ENCODE results near the gene PTPN1.
"Not testable (repeated sequence)": the region's sequence is repeated elsewhere in the genome, so short reads cannot be mapped to it uniquely, and the experiment has no call there.

Gene PTPN1

DNA sequence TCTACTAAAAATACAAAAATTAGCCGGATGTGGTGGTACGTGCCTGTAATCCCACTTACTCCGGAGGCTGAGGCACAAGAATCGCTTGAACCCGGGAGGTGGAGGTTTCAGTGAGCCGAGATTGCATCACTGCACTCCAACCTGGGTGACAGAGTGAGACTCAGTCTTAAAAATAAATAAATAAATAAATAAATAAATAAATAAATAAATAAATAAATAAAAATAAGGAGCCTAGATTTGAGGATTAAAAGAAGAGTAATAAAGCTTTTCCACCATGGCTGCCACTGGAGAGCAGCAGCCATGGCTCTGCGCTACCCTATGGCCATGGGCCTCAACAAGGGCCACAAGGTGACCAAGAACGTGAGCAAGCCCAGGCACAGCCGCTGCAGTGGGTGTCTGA lies 110.3 kb downstream of the PTPN1 start:
- DNase-seq: not testable (repeated sequence)

DNA sequence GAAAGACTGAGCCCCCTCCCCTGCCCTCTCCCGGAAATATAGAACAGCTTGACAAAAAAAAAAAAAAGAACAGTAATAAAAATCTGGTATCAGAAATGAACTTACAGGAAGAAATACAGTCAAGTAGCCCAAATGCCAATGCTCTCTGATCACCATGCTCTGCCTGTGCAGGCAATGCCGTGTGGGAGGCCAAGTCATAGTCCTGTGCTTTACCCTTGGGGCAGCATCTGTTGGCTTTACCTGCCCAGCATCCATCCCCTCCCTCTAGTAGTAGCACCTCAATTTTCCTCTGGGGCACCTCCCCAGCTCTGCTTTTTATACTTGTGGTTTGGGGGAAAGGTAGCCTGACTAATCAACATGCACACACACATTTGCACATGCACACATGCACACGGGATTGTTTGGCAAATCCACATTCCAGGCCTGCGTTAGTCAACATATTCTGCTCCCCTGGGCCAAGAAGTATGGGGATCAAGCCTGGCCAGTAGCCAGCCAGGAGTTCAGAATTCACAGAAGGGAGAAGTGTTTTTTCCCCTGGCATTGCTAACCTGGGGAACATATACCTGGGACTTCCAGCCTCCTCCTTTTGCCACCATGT lies 111.0 kb downstream of the PTPN1 start:
- no peak for DNase-seq

DNA sequence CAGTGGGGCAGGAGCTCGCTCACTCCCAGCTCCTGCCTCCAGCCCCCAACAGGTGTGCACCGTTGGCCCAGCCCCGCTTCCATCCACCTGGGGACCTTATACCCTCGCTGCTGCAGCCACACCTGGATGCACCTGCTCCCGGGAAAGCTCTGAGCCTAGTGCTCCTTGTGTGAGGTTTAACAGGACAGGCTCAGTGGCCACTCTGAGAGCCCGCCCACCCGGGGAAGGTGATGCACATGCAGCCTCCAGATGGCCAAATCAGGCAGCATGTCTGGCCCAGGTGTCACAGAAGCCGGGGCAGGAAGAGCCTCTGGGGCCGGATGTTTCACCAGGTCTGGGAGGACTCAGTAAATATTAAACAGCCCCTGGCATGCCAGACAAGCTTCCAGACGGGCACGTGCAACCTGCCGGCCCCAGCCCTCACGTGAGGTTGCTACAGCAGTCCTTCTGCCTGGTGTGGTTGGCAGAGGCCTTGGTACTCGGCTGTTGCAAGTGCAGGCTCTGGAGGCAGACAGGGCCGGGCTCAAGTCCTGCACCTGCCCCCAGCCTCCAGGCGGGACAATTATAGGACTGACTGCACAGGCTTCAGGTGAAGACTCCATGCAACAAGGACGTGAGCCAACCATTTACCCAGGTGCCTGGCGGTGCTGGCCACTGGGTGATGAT lies 114.3 kb downstream of the PTPN1 start:
- DNase-seq: no peak

DNA sequence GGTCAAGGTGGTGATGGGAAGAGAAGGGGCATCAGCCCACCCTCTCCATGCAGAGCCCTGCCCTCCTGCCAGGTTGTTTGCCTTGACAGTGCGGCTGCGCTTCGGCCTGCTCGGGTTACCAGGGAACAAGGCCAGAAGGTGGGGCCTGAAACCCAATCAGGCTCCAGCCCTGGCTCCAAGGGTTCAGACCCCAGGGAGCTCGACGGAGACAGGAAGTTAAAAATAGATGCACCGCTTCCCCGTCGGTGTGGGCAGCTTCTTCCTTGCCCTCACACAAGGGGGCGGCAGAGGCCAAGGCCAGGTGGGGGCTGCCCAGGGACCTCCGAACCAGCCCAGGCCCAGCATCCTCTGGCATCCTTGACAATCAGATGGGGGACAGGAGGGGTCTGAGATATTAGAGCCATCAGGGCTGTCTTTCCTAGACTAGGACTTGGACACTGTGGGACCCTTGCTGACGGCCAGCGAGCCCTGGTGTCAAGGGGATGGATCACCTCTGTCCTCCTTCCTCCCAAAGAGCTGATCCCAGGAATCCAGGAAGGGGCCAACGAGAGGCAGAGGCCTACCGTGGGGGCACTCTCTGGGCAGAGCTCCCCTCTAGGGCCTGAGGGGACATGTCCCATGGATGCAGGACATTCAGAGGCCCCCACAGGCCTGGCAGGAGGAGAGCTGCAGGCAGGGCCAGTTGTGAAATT lies 115.9 kb downstream of the PTPN1 start:
- DNase-seq: peak; percentile 37

DNA sequence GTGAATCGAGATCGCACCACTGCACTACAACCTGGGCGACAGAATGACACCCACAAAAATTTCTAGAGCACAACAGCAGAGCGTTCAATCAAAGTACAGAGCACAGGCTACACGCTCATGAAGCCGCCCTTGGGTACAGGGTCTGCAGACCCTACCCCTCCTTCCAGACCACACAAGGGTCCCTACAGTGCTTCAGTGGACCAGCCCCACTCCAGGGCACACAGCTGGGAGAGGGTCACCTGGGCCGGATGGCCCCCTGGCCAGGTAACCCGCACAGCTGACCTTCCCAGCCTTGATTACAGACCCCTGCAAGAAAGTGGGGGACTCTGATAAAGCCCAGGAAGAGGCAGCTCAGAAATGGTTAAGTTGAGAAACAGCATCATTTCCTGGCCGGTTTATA lies 117.6 kb downstream of the PTPN1 start:
- DNase-seq: no peak

DNA sequence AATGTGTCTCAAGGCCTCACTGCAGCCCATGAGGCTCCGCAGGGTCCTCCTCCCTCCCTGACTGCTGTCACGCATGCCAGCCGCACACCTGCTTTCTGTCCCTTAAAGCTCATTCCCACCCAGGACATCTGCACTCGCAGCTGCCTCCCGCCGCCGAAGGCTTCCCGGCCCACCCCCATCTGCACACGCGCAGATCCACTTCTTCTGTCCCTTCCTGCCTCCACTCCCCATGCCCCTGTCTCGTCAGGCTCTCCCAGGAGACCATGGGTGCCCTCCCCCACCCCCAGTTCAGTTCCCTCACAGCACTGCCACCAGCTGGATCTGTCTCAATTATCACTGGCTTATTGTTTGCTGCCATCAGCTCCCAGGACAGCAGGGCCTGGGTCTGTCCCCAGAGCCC lies 118.1 kb downstream of the PTPN1 start:
- DNase-seq: no peak

DNA sequence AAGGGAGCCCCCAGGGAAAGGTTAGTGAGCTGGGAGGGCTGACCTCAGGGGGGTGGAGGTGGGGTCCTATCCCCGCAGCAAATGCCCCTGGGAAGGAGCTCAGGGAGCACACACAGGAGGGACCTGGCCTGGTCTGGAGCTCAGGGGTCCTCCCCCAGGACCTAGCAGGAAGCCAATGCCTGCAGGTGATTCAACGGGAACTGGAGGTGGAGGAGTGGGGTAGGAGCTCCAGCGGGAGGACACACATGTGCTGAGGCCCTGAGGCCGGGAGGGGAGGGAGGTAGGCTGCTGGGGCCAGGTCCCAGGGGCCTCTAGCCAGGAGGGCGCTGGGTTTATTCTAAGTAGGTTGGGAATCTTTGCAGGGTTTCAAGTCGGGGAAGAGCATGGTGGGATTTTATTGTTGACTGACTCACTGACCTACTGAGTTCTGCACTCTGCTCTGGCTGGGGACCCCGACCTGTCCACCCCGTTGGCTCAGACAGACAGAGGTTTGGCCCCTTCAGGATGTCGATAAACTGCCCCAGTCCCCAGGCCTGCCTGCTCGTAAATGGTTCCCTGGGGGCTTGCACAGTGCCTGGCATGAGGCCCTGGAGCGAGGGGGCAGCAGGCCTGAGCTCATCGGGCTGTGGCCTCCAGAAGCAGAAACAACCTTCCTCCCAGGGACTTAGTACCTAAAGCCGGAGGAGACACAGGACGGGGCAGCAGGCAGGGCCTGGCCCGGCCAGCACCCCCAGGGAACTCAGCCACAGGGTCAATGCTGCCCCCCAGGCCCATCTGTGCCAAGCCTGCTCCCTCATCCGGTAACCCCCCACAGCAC lies 118.9 kb downstream of the PTPN1 start:
- no peak for DNase-seq

DNA sequence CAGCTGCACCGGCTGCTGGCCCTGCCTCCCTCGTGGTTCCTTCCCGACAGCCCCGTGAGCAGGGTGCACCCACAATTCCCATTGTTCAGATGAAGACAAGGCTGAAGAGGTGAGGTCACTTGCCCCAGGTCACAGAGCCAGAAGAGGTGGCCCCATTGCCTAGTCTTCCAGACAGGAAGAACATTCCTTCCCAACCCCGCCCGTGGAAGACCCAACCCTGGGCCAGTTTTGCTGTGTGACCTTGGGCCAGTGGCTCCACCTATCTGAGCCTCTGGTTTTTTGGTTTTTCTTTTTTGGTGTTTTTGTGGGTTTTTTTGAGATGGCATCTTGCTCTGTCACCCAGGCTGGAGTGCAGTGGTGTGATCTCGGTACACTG lies 119.5 kb downstream of the PTPN1 start:
- no peak for DNase-seq

DNA sequence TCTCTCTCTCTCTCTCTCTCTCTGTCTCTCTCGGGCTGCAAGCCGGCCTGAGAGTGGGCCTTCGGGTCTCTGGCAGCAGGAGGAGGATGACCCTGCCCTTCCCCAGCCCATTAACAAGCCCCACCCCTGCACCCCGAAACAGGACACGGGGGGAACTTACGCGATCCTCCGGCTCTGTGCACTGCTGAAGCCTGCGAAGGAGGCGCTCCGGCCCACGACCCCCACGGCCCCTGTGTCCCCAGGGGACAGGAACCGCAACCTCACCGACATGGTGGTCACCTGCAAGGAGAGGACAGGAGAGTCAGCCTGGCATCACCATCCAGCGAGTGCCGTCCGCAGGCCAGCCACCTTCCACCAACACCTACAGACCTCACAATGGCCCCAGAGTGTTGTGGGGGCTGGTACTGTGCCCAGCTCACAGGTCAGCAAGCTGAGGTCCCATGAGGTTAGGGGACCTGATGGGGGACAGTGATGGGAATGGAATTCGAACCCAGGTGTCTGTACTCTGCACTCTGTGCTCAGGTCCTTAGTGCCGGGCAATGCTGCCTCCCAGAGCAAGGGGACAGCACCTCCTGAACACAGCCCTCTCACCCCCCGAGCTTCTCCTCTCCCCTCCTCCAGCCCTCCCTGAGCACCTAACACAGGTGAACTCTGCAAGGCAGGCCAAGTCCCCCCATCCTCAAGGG lies 120.5 kb downstream of the PTPN1 start:
- no peak for DNase-seq

DNA sequence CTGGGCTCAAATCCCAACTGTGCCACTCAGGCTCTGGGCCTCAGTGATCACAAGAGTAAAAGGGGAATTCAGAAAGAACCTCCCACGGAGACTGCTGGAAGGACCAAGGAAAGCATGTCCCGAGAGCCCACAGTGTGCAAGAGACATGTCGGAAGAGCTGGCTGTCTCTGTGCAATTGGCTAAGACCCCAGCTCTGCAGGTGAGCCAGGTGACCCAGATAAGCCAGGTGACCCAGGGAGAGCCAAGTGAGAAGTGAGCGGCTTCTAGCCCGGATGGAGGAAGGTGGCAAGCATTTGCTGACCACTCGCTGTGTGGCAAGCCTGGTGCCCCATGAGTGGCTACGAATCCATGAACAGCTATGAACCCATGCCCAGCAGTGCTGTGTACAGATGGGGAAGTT lies 122.1 kb downstream of the PTPN1 start:
- DNase-seq: no peak

DNA sequence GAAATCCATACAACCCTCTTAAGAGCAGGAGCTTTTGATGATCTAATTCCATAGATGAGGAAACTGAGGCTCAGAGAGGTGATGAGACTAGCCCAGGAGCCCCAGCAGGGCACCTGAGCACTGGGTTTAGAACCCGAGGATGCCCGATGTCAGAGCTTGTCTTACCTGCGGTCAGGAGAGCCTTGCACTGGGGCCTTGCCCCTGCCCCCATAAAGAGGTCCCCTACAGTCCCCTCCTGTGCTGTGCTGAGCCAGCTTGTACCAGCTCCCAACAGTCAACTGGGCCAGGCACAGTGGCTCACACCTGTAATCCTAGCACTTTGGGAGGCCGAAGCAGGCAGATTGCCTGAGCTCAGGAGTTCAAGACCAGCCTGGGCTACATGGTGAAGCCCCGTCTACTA lies 122.5 kb downstream of the PTPN1 start:
- no peak for DNase-seq

DNA sequence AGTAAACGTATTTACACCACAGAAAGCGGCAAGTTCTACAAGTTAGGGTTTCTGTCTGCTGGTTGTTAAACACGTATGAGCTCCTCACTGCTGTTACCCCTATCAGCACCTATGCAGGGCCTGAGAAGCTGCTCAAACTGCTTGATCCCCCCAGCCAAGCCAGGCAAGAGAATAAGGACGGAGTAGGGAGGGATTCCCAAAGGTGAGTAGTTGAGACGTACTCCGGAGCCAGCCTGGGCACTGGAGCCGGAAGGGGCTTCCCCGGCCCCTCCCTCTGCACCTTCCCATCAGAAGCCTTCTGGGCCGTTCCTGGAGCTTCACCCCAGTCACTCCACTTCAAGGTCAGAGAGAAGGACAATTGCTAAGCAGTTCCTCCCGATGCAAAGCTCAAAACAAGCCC lies 123.2 kb downstream of the PTPN1 start:
- no peak for DNase-seq

DNA sequence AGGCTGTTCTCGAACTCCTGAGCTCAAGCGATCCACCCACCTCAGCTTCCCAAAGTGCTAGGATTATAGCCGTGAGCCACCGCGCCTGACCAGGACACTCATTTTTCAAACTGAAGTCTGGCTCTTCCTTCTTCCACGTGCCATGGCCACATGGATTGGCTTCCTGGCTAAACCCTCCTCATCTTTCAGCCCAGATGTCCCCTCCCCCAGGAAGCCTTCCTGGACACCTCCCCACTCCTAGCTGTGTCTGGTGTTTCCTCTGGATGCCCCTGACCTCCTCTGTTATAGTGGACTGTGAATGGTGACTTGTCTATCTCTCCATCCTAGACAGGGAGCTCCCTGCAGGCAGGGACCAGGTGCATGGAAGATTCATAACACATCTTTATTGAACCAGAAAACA lies 124.0 kb downstream of the PTPN1 start:
- DNase-seq: no peak
